Right cardiac atrium (tissue), 5 donors: ENCODE data around the gene SORT1. TPM values are rescaled to one million over a fixed set of nuclear protein-coding genes. Genes with fewer than 3 reads are reported as not detected.
A peak's percentile ranks its signal among the peaks of the same experiment; 100 is the strongest.
"Not testable (repeated sequence)": the region's sequence is repeated elsewhere in the genome, so short reads cannot be mapped to it uniquely, and the experiment has no call there.

ENCODE experiments used
- ATAC-seq, 2 donors: fragments of 200-7000 bp; cut with Tn5 transposase; one replicate each; pipeline versions ENCODE4 v1.8.0 to v1.9.1; 2020; ENCODE audit warnings: moderate library complexity in 2 of 2, mild to moderate bottlenecking in 1 of 2
- DNase-seq, 3 donors: peaks; one replicate each; pipeline ENCODE4 v3.0.0-alpha.2; 2020
- H3K27ac ChIP-seq: one replicate; pipeline ENCODE4 v1.5.1; 2013; ENCODE audit warnings: mild to moderate bottlenecking, low read length, control low read depth, moderate library complexity
- H3K27me3 ChIP-seq: one replicate; pipeline ENCODE4 v1.6.1; 2013; ENCODE audit not compliant: control insufficient read depth, insufficient read depth
- H3K4me1 ChIP-seq: one replicate; pipeline ENCODE4 v1.6.1; 2013; ENCODE audit warnings: low read length; ENCODE audit not compliant: control insufficient read depth, insufficient read depth
- H3K4me3 ChIP-seq: one replicate; pipeline ENCODE4 v1.5.1; 2013; ENCODE audit warnings: low read length, control low read depth
- H3K9me3 ChIP-seq: one replicate; pipeline ENCODE4 v1.6.1; 2013; ENCODE audit warnings: low read length; ENCODE audit not compliant: control insufficient read depth
- WGBS: extraction: QIAGEN DNeasy Blood & Tissue Kit; methylation state at CpG from one replicate; pipeline ENCODE4 v1.1.7; 2013; 5-methylcytosine and 5-hydroxymethylcytosine counted together
- intact Hi-C, 4 donors: fragments of 100-400 bp; cut with DNase I; formaldehyde crosslinking; loops; one replicate each; pipeline versions ENCODE4 v1.11.0 to v1.14.0; 2022 to 2023
- polyA plus RNA-seq: library from polyadenylated mRNA; stranded (reverse); fragments of 200-250 nt; gene quantifications from one replicate; pipeline ENCODE4 v1.2.3, GENCODE V29; 2013
- total RNA-seq, 4 donors: library from RNA; stranded (reverse); fragmentation: NEBNext Ultra II Directional; extraction: Animal tissue kit (Norgen Biotek cat#: 25700); gene quantifications; one replicate each; pipeline ENCODE4 v1.2.1, GENCODE V29; 2021
- donor health status: healthy with polysubstance abuse.
- donor health status: DM: no; HTN: yes; CAD: no.
- donor health status: DM: no; HTN: no; CAD: no.
- donor health status: DM: no; HTN: yes; CAD: no; lungs with severe emphysema.
- donor health status: DM: yes; HTN: yes; CAD: no.

Gene SORT1
- total and polyA plus RNA-seq, 5 donors, result 57.6 to 170 (median 123) TPM

DNA sequence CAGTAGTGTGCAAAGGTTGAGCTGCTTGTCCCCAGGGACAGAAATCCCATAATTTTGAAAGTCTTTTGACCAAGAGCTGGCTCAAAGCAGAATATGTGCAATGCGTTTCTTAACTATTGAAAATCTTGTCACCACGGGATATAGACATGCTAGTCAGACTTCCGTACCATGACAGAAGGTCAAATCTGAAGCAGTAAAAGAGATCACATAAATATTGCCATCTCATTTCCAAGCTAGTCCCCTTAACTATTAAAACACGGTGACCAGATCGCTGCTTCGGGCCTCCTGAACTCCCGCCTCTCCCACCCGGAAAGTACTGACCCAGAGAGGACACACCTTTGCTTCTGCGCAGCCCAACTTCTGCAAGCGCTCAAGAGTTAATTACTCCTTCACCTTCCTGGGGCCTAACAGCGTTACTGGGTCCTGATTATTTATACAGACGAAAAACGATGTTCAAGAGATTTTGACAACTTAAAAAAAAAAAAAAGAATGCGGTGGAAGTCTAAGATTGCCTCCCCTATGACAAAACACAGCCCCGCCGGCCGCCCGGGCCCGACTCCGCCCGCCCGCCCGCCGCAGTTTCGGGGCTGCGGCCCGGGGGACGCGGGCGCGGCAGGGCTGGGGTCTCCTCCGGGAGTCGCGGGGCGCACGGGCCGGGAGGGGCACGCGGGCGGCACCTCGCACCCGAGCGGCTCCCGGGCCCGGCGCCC is 692 bp downstream of the SORT1 start:
- Histone ChIP-seq H3K4me1 (peaks cover 3% of the 10 kb centered on the region), H3K27ac (peak overlapping the region; percentile 61), H3K27me3 (no peaks in the 10 kb centered on the region), H3K4me3 (peak overlapping the region; percentile 91), H3K9me3 (no peaks in the 10 kb centered on the region)
- DNase-seq (peak; percentile 24 to 65 (median 52)), ATAC-seq (no peak)
- WGBS, result 4% methylated on average over 46 of the region's 46 CpGs
- intact Hi-C loops, result loop anchor here in 3 of 4 donors (5.0 to 10.0 kb wide), 4 partner anchors 52 to 135 kb away; partner anchors contain the start of gene MYBPHL (in 1 of the 3)

DNA sequence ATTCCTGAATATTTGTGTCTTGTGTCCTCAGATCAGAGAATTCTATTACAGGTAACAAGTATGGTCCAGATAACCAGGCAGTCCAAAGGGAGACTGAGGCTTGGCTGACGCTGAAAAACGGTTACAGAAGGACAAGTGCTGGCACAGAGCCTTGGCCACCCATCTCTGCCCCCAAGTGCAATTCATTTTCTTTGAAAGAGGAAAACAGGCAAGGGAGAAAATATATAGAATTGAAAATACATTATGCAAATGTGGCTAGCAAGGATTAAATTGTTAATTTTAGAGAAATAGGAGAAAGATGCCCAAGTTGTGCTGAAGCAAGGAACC is 1.2 kb downstream of the SORT1 start:
- ATAC-seq (no peak), DNase-seq (no peak)
- peak overlapping the region; percentile 91 for H3K4me3 ChIP-seq
- peak overlapping the region; percentile 78 for H3K27ac ChIP-seq
- H3K4me1 ChIP-seq, result peaks cover 4% of the 10 kb centered on the region
- no peaks in the 10 kb centered on the region for H3K9me3 ChIP-seq
- 39% methylated on average over 2 of the region's 2 CpGs for WGBS
- intact Hi-C loops, result loop anchor here in 3 of 4 donors (5.0 to 10.0 kb wide), 4 partner anchors 52 to 134 kb away; partner anchors contain the start of gene MYBPHL (in 1 of the 3)
- no peaks in the 10 kb centered on the region for H3K27me3 ChIP-seq

DNA sequence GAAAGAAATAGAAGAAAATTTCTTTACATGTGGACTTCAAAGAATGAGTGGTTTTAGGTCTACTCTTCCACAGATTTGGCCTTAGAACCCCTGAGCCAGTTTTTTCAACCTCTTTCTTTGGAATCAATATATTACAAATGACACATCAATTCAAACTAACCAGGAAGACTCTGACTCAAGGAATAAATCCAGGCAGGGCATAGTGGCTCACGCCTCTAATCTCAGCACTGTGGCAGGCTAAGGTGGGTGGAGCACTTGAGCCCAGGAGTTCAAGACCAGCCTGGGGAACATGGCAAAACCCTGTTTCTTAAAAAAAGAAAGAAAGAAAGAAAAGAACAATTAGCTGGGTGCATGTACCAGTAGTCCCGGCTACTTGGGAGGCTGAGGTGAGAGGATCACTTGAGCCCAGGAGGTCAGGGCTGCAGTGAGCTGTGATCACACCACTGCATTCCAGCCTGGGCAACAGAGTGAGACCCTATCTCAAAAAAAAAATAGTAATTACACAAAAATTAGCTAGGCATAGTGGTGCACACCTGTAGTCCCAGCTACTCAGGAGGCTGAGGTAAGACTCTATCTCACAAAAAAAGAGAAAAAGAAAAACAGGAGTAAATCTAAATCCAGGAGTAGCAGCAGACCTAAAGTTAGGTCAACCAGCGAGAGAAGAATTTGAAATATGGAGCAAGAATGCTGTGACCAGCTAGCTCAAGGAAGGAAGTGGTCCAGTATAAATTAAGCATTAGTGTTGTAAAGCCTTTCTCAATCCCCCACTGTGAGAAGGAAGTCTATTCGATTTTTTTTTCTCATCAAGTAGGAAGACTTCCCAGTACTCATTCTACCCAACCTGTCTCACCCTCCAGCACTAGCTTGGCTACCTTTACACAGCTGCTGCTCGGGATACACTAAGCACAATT is 1.9 kb downstream of the SORT1 start:
- Histone ChIP-seq H3K4me3 (peak overlapping the region; percentile 91), H3K27me3 (no peaks in the 10 kb centered on the region), H3K4me1 (peaks cover 4% of the 10 kb centered on the region), H3K27ac (peak overlapping the region; percentile 78), H3K9me3 (no peaks in the 10 kb centered on the region)
- 54% methylated on average over 5 of the region's 5 CpGs for WGBS
- intact Hi-C loops, result loop anchor here in 3 of 4 donors (5.0 to 10.0 kb wide), 4 partner anchors 51 to 134 kb away; partner anchors contain the start of gene MYBPHL (in 1 of the 3)
- ATAC-seq, result no peak
- DNase-seq, result no peak

DNA sequence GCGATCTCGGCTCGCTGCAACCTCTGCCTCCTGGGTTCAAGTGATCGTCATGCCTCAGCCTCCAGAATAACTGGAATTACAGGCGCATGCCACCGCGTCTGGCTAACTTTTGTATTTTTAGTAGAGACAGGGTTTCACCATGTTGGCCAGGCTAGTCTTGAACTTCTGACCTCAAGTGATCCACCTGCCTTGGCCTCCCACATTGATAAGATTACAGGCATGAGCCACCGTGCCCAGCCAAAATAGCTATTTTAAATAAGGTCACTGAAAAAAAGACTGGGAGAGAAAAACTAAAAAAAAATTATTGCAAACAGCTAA is 2.5 kb downstream of the SORT1 start:
- H3K27me3 ChIP-seq, H3K4me1 ChIP-seq, ATAC-seq, H3K4me3 ChIP-seq, H3K9me3 ChIP-seq: not testable (repeated sequence)
- intact Hi-C loops, result loop anchor here in 3 of 4 donors (5.0 to 10.0 kb wide), 4 partner anchors 50 to 133 kb away; partner anchors contain the start of gene MYBPHL (in 1 of the 3)
- WGBS, result 65% methylated on average over 8 of the region's 8 CpGs
- H3K27ac ChIP-seq, result peak overlapping the region; percentile 87
- peak in 1 of 3 donors; percentile 18 for DNase-seq

DNA sequence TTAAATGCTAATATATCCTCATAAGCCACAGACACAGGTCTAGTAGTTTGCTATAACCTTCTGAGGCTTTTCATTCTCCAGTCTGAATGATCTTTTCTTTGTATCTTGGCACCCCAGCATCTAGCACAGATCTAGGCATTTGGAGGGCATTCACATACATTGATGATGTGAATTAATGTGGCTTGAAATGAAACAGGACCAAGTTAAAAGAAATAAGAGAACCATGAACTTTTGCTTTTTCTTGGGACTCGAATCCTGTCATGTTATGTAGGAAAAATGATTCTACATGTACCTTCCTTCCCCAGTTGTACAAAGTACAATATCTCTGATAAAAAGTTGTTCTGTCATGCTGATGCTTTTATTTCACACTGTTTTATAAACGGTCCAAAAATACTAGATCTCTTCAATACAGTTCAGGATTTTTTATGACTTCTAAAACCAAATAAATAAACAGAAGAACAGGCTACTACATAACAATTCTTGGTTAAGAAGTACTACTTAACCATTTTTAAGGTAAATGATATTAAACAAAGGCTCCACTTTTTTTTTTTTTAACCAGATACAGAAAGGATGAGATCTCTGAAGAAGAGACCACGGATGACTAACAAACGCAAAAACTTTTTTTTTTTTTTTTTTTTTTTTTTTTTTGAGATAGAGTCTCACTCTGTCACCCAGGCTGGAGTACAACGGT is 3.0 kb downstream of the SORT1 start:
- ATAC-seq (no peak), DNase-seq (no peak)
- 65% methylated on average over 5 of the region's 5 CpGs for WGBS
- Histone ChIP-seq H3K27me3 (no peaks in the 10 kb centered on the region), H3K9me3 (no peaks in the 10 kb centered on the region), H3K4me3 (peak overlapping the region; percentile 16), H3K27ac (peak overlapping the region; percentile 87), H3K4me1 (peaks cover 6% of the 10 kb centered on the region)
- intact Hi-C loops, result loop anchor here in 3 of 4 donors (5.0 to 10.0 kb wide), 4 partner anchors 50 to 132 kb away; partner anchors contain the start of gene MYBPHL (in 1 of the 3)

DNA sequence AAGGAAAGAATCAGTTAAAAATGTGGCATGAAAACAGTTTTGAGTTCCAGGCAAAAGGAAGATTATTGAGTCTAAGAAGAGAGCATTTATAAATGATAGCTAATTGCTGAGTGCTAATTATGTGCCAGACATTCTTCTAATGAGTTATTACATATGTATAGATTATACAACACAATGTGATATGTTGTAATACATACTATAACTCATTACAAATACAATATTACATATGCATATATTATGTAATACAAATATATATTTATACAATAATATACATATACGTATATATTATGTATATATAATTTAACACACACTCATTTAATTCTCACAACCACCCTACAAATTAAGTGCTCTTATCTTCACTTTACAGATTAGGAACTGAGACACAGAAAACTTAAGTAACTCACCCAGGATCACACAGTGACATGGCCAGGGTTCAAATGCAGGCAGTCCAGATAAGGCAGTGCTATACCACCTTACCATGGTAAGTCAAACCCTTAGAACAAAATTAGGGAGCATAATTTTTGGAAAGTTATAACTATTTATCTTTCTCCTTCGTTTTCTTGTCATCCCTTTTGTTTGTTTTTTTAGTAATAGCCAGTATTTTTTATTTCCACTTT is 4.0 kb downstream of the SORT1 start:
- no peaks in the 10 kb centered on the region for H3K27me3 ChIP-seq
- H3K4me3 ChIP-seq, result no peak overlapping the region
- ATAC-seq (no peak), DNase-seq (no peak)
- peaks cover 13% of the 10 kb centered on the region for H3K4me1 ChIP-seq
- intact Hi-C loops, result loop anchor here in 2 of 4 donors (10.0 kb wide), 2 partner anchors 49 to 89 kb away; partner anchors contain the start of gene MYBPHL (in 1 of the 2)
- WGBS, result 44% methylated on average over 2 of the region's 2 CpGs
- no peaks in the 10 kb centered on the region for H3K9me3 ChIP-seq
- H3K27ac ChIP-seq, result peak overlapping the region; percentile 95

DNA sequence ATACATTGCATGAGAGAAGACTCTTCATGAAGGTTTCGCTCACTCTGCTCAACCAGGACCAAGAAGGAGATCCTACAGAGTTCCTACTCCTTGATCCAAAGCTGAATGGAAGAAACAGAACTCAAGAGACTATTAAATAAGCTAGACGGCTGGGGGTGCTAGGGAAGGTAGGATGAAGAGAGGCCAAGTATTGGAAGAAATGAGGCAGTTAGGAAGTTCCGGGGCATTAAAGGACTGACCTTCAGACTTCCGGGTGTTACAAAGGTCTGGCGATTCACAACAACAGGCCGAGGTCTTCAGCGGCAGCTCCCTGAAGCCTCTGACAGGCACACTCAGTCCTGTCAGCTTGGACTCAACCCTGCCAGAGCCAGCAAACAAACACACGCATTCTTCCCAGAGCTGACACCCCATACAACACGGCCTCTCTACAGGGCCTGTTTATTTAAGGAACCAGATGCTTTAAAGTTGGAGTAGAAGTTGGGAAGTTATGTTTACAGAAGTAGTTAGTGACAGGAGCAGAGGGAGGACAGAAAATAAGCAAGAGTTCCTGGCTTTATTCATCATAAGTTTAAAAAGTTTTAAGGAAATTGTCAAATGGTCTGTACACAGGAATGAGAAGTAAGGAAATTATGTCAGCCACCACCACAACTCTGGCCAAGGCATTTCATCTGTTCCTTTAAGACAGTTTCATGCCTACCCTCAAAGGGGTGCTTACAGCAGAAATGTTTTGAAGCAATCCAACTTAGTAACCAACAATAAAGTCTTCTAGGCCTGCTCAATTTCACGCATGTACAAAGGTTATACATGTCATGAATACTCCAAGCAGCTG is 4.7 kb downstream of the SORT1 start:
- peak; percentile 84 to 85 for ATAC-seq
- intact Hi-C loops, result loop anchor here in 2 of 4 donors (10.0 kb wide), 2 partner anchors 48 to 88 kb away; partner anchors contain the start of gene MYBPHL (in 1 of the 2)

DNA sequence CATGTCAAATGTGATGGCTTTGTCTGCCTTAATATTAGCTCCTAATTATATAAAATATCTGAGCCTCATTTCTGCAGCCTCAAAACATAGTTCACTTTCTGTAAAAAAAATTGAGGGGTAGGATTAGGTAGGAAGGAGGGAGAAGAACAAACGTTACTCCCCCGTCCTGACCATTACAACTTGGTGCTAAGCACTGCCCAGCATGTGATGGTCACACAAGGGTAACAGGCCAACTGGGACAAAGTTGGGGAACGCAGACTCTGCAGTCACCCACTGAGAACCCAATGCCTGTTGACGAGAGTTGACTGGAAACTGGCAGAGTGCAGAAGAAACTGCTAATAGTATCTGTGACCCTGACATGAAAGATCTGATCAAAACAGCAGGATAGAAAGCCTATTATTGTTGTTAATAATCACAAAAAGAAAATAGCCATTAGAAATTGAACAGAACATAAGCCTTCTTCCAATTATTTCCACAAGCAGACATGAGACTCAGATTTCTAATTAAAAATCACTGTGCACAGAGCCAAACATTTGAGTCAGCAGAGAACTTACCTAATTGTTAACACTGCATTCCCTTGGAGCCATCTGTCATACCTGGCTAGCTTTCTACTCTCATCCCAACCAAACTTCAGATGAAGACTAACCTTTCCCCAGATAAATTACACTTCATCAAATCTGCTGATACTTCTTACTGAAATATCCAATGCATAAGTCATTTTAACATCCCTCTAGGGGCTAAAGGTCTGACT is 5.5 kb downstream of the SORT1 start:
- 32% methylated on average over 4 of the region's 4 CpGs for WGBS
- H3K4me1 ChIP-seq, result peaks cover 13% of the 10 kb centered on the region
- ATAC-seq, result peak; percentile 66 to 75

More for the DNA sequence above, 4.7 kb downstream of the SORT1 start:
- 16% methylated on average over 10 of the region's 10 CpGs for WGBS
- H3K4me1 ChIP-seq, result peaks cover 13% of the 10 kb centered on the region
- H3K27me3 ChIP-seq, result no peaks in the 10 kb centered on the region
- no peaks in the 10 kb centered on the region for H3K9me3 ChIP-seq
- H3K27ac ChIP-seq, result peak overlapping the region; percentile 99
- peak overlapping the region; percentile 47 for H3K4me3 ChIP-seq
- peak; percentile 70 to 85 (median 84) for DNase-seq

DNA sequence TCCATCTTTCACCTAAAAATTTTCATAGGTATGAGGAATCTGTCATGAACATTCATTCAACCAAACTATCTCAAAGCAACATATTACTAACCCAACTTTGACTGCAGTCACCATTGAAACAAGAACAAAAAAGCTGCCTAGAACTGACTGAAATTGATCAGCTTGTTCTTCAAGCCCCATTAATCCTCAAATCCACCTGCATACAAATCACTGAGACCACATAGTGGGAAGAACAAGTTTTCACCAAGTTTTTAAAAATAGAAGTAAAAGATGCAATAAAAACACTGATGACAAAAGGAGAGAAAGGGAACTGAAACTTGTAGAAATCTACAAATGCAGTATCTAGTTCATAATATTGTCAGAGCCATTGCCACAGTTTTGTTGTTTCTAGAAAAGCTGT is 6.1 kb downstream of the SORT1 start:
- no peak for DNase-seq
- Histone ChIP-seq H3K4me3 (peak overlapping the region; percentile 47), H3K4me1 (peaks cover 13% of the 10 kb centered on the region), H3K27me3 (no peaks in the 10 kb centered on the region), H3K9me3 (no peaks in the 10 kb centered on the region), H3K27ac (peak overlapping the region; percentile 43)
- intact Hi-C loops, result loop anchor here in 2 of 4 donors (10.0 kb wide), 2 partner anchors 47 to 87 kb away; partner anchors contain the start of gene MYBPHL (in 1 of the 2)
- no peak for ATAC-seq

More for the DNA sequence above, 5.5 kb downstream of the SORT1 start:
- Histone ChIP-seq H3K4me3 (peak overlapping the region; percentile 47), H3K27me3 (no peaks in the 10 kb centered on the region), H3K9me3 (no peaks in the 10 kb centered on the region), H3K27ac (peak overlapping the region; percentile 99)
- peak in 2 of 3 donors; percentile 28 to 65 for DNase-seq
- intact Hi-C loops, result loop anchor here in 2 of 4 donors (10.0 kb wide), 2 partner anchors 47 to 87 kb away; partner anchors contain the start of gene MYBPHL (in 1 of the 2)
